ENCODE data around the gene FAM114A1. TPM values are rescaled to one million over a fixed set of nuclear protein-coding genes. Genes with fewer than 3 reads are reported as not detected.

The FAM114A1 gene
- total RNA-seq, 1 donor from 2014 or later, result 33.9 TPM

- no peaks in the 10 kb centered on the region for H3K27me3 Mint-ChIP-seq
- TF ChIP-seq CTCF (conservative IDR thresholded peaks at IDR 0.05), result peak; percentile 26
Observed at GRCh38 chr4:38832624-38833528, 34.7 kb upstream of the FAM114A1 start.

GRCh38 chr4:38834570-38834969 lies 33.0 kb upstream of the FAM114A1 start:
- no peak for DNase-seq (ENCODE audit: extremely low spot score, unreplicated experiment)
- TF ChIP-seq CTCF (conservative IDR thresholded peaks at IDR 0.05), result no peak
- Mint-ChIP-seq H3K27me3 (no peaks in the 10 kb centered on the region), H3K27ac (no peak overlapping the region), H3K4me3 (no peak overlapping the region), H3K9me3 (peaks cover 6% of the 10 kb centered on the region), H3K36me3 (no peaks in the 10 kb centered on the region), H3K4me1 (ENCODE audit: unreplicated experiment) (no peaks in the 10 kb centered on the region)

More at GRCh38 chr4:38832624-38833528, 34.7 kb upstream of the FAM114A1 start:
- H3K4me3 Mint-ChIP-seq, result no peak overlapping the region
- H3K27ac Mint-ChIP-seq, result no peak overlapping the region
- H3K9me3 Mint-ChIP-seq, result peaks cover 6% of the 10 kb centered on the region
- DNase-seq (ENCODE audit: extremely low spot score, unreplicated experiment), result no peak
- H3K4me1 Mint-ChIP-seq (ENCODE audit: unreplicated experiment), result no peaks in the 10 kb centered on the region
- no peaks in the 10 kb centered on the region for H3K36me3 Mint-ChIP-seq

- Mint-ChIP-seq H3K27me3 (no peaks in the 10 kb centered on the region), H3K4me3 (no peak overlapping the region), H3K4me1 (ENCODE audit: unreplicated experiment) (no peaks in the 10 kb centered on the region), H3K36me3 (no peaks in the 10 kb centered on the region), H3K9me3 (peaks cover 6% of the 10 kb centered on the region), H3K27ac (no peak overlapping the region)
- no peak for TF ChIP-seq CTCF (conservative IDR thresholded peaks at IDR 0.05)
- no peak for DNase-seq (ENCODE audit: extremely low spot score, unreplicated experiment)
Observed at GRCh38 chr4:38837334-38837733, 30.3 kb upstream of the FAM114A1 start.

- no peaks in the 10 kb centered on the region for H3K4me1 Mint-ChIP-seq (ENCODE audit: unreplicated experiment)
- no peak overlapping the region for H3K27ac Mint-ChIP-seq
- no peak overlapping the region for H3K4me3 Mint-ChIP-seq
- no peak for DNase-seq (ENCODE audit: extremely low spot score, unreplicated experiment)
- H3K36me3 Mint-ChIP-seq, result no peaks in the 10 kb centered on the region
- H3K27me3 Mint-ChIP-seq, result no peaks in the 10 kb centered on the region
- H3K9me3 Mint-ChIP-seq, result peaks cover 6% of the 10 kb centered on the region
- no peak for TF ChIP-seq CTCF (conservative IDR thresholded peaks at IDR 0.05)
Observed at GRCh38 chr4:38837849-38838248, 29.8 kb upstream of the FAM114A1 start.

GRCh38 chr4:38842994-38843393 lies 24.6 kb upstream of the FAM114A1 start:
- no peak for DNase-seq (ENCODE audit: extremely low spot score, unreplicated experiment)
- H3K27ac Mint-ChIP-seq, result no peak overlapping the region
- H3K36me3 Mint-ChIP-seq, result no peaks in the 10 kb centered on the region
- H3K27me3 Mint-ChIP-seq, result no peaks in the 10 kb centered on the region
- H3K4me3 Mint-ChIP-seq, result no peak overlapping the region
- TF ChIP-seq CTCF (conservative IDR thresholded peaks at IDR 0.05), result no peak
- H3K9me3 Mint-ChIP-seq, result peaks cover 6% of the 10 kb centered on the region
- no peaks in the 10 kb centered on the region for H3K4me1 Mint-ChIP-seq (ENCODE audit: unreplicated experiment)
